Stomach (tissue), 9 donors: ENCODE data around the gene MAP3K10. TPM values are rescaled to one million over a fixed set of nuclear protein-coding genes. Genes with fewer than 3 reads are reported as not detected.

Source experiments
- DNase-seq, 2 donors: peaks; one replicate each; pipeline versions ENCODE4 v3.0.0 to v3.0.0-alpha.2; 2013 to 2019
- H3K27ac ChIP-seq, 5 donors: fragments of 200-600 bp in 4 of 5; sonication (generic) in 4 of 5; one replicate each; pipeline ENCODE4 v1.5.1; 2013 to 2019; ENCODE audit warnings: mild to moderate bottlenecking in 1 of 5, moderate library complexity in 1 of 5
- H3K27me3 ChIP-seq, 3 donors: fragments of 200-600 bp; sonication (generic); one replicate each; pipeline ENCODE4 v1.5.1; 2017 to 2019; ENCODE audit warnings: mixed run types in 1 of 3
- H3K36me3 ChIP-seq, 4 donors: fragments of 200-600 bp; sonication (generic); 1 replicate in 3 of 4; 2 replicates in 1 of 4; pipeline ENCODE4 v1.5.1; 2016 to 2019
- H3K4me1 ChIP-seq, 4 donors: fragments of 200-600 bp; sonication (generic); one replicate each; pipeline ENCODE4 v1.5.1; 2016 to 2019
- H3K4me3 ChIP-seq, 4 donors: fragments of 200-600 bp; sonication (generic) in 3 of 4; one replicate each; pipeline ENCODE4 v1.5.1; 2016 to 2019; ENCODE audit warnings: mild to moderate bottlenecking in 1 of 4
- H3K9me3 ChIP-seq, 4 donors: fragments of 200-600 bp; sonication (generic); one replicate each; pipeline ENCODE4 v1.5.1; 2016 to 2019
- EP300 ChIP-seq: sonication (generic); formaldehyde crosslinking; IDR thresholded peaks from one replicate; pipeline ENCODE4 v1.6.1; 2017; ENCODE audit warnings: antibody characterized with exemption
- POLR2A ChIP-seq, 4 donors: fragments of 450-650 bp; IDR thresholded peaks; one replicate each; pipeline ENCODE4 v1.6.1; 2016; ENCODE audit warnings: antibody characterized with exemption in 4 of 4, control low read depth in 2 of 4, mild to moderate bottlenecking in 1 of 4, moderate library complexity in 1 of 4
- POLR2AphosphoS5 ChIP-seq, 3 donors: sonication (generic); formaldehyde crosslinking; IDR thresholded peaks; one replicate each; pipeline ENCODE4 v1.6.1; 2016; ENCODE audit warnings: antibody characterized with exemption in 3 of 3
- WGBS, 5 donors: extraction: QIAGEN DNeasy Blood & Tissue Kit in 3 of 5; methylation state at CpG; one replicate each; pipeline versions ENCODE4 v1.1.5 to v1.1.7; 2013 to 2018; 5-methylcytosine and 5-hydroxymethylcytosine counted together
- intact Hi-C: fragments of 100-400 bp; cut with DNase I; formaldehyde crosslinking; loops from one replicate; pipeline ENCODE4 v1.15.1; 2023; ENCODE audit warnings: low total_unique reads
- polyA plus RNA-seq, 3 donors: library from polyadenylated mRNA; stranded (reverse); fragments of 200-250 nt; gene quantifications; one replicate each; pipeline ENCODE4 v1.2.3, GENCODE V29; 2013
- total RNA-seq, 5 donors: library from RNA; depleted of rRNA; stranded (reverse); fragments of >200 nt; gene quantifications; one replicate each; pipeline versions ENCODE4 v1.1.0 to v1.2.3, GENCODE V29; 2014 to 2016
- TF ChIP-seq, protein P1 (sequence below), 7 experiments: fragments of 450-650 bp in 4 of 7; fragments of 200-600 bp in 3 of 7; sonication (generic) in 3 of 7; IDR thresholded peaks; one replicate each; pipeline ENCODE4 v1.5.1; 2016 to 2019; ENCODE audit warnings: antibody characterized with exemption in 7 of 7, control low read depth in 2 of 7, mild to moderate bottlenecking in 1 of 7
- donor health status: healthy with polysubstance abuse.
- donor health status: Bipolar disorder and iron deficiency.
- donor health status: healthy.

Gene MAP3K10
- total and polyA plus RNA-seq, 8 donors: 5.2 to 34.5 (median 12.7) TPM

DNA sequence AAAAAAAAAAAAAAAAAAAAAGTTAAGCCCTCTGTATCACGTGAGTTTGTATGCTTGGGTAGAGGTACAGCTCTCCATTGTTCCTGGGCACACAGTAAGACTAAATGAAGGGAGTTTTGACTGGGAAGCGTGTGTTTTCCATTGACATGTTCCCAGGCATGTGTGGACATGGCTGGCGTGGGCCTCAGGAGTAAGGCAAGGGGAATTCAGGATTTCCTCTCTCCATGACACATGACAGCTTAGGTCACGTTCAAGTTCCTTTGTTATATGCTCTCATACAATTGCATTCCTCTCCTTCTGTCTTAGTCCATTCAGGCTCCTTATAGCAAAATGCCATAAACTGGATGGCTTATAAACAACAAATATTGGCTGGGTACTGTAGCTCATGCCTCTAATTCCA, 17.1 kb upstream of the MAP3K10 start:
- intact Hi-C loops: no loop called here
- no peak for TF ChIP-seq POLR2A (IDR thresholded peaks at IDR 0.05)
- TF ChIP-seq POLR2AphosphoS5 (IDR thresholded peaks at IDR 0.05): no peak
- TF ChIP-seq, protein P1, sequence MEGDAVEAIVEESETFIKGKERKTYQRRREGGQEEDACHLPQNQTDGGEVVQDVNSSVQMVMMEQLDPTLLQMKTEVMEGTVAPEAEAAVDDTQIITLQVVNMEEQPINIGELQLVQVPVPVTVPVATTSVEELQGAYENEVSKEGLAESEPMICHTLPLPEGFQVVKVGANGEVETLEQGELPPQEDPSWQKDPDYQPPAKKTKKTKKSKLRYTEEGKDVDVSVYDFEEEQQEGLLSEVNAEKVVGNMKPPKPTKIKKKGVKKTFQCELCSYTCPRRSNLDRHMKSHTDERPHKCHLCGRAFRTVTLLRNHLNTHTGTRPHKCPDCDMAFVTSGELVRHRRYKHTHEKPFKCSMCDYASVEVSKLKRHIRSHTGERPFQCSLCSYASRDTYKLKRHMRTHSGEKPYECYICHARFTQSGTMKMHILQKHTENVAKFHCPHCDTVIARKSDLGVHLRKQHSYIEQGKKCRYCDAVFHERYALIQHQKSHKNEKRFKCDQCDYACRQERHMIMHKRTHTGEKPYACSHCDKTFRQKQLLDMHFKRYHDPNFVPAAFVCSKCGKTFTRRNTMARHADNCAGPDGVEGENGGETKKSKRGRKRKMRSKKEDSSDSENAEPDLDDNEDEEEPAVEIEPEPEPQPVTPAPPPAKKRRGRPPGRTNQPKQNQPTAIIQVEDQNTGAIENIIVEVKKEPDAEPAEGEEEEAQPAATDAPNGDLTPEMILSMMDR (IDR thresholded peaks at IDR 0.05): no peak
- TF ChIP-seq EP300: no peak
- 68 to 77% (median 71%) methylated on average over 4 of the region's 4 CpGs for WGBS, 5 donors

DNA sequence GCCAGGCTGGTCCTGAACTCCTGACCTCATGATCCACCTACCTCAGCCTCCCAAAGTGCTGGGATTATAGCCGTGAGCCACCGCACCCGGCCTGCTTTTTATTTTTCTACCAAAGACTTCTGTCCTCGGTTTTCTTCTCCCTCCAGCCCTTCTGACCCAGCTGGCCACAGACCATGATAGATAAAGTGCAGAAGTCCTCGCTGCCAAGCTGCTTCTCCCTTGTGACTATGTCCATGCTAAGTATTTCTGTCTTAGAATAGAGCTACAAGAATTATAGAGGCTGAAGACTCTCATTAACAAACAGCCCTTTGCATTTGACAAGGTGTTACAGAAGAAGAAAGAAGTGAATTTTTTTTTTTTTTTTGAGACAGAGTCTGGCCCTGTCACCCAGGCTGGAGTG, 15.4 kb upstream of the MAP3K10 start:
- H3K27ac ChIP-seq: no peak overlapping the region
- H3K36me3 ChIP-seq: no peaks in the 10 kb centered on the region
- no peak for DNase-seq
- TF ChIP-seq POLR2AphosphoS5 (IDR thresholded peaks at IDR 0.05): no peak
- TF ChIP-seq, protein P1 (IDR thresholded peaks at IDR 0.05): no peak
- TF ChIP-seq EP300: no peak
- no peak for TF ChIP-seq POLR2A (IDR thresholded peaks at IDR 0.05)
- intact Hi-C loops: no loop called here
- H3K9me3 ChIP-seq: no peaks in the 10 kb centered on the region
- no peak overlapping the region for H3K4me3 ChIP-seq
- no peaks in the 10 kb centered on the region for H3K4me1 ChIP-seq
- WGBS, 5 donors: 67 to 81% (median 69%) methylated on average over 5 of the region's 5 CpGs
- H3K27me3 ChIP-seq: peaks cover 0 to 8% (median 0%) of the 10 kb centered on the region in 3 donors

More for the DNA sequence above, 17.1 kb upstream of the MAP3K10 start:
- H3K9me3 ChIP-seq: no peaks in the 10 kb centered on the region
- H3K27ac ChIP-seq: no peak overlapping the region
- H3K4me3 ChIP-seq: no peak overlapping the region
- DNase-seq: no peak
- H3K4me1 ChIP-seq: no peaks in the 10 kb centered on the region
- H3K27me3 ChIP-seq: peaks cover 0 to 23% (median 0%) of the 10 kb centered on the region in 3 donors
- no peaks in the 10 kb centered on the region for H3K36me3 ChIP-seq

DNA sequence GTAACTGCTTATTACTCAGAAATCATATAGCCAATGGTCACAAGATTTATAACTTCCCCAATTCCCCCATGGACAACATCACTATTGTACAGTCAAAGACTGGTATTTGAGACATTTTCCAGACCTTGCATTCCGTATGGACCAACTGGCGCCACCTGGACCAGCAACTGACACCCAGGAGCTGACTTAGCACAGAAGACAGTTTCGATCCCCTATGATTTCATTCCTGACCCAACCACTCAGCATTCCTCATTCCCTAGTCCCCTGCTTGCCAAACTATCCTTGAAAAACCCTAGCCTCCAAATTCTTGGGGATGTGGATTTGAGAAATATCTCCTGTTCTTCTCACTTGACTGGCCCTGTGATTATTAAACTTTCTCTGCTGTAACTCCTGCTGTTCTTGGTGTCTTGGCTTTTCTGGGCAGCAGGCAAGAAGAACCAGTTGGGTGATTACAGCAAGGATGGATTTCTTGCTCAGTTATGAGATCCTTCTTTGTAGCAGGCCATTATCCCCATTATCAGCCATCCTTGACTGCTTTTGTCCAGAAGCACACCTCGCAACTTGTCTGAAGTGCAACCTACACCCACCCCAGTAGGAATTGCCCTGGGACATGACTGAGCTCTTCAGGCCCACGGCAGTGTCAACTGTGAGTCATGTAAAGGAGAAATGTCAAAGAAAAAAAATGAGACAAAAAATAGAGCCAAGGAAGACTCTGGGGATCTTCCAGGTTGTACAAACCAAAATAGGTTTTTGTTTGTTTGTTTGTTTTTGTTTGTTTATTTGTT, 13.7 kb upstream of the MAP3K10 start:
- H3K27ac ChIP-seq: no peak overlapping the region
- H3K4me1 ChIP-seq: no peaks in the 10 kb centered on the region
- H3K9me3 ChIP-seq: no peaks in the 10 kb centered on the region
- no peaks in the 10 kb centered on the region for H3K36me3 ChIP-seq
- no peak overlapping the region for H3K4me3 ChIP-seq
- H3K27me3 ChIP-seq: no peaks in the 10 kb centered on the region
- no peak for TF ChIP-seq POLR2AphosphoS5 (IDR thresholded peaks at IDR 0.05)
- no peak for TF ChIP-seq POLR2A (IDR thresholded peaks at IDR 0.05)
- TF ChIP-seq EP300: no peak
- TF ChIP-seq, protein P1 (IDR thresholded peaks at IDR 0.05): no peak
- intact Hi-C loops: no loop called here
- WGBS, 5 donors: 76 to 85% (median 82%) methylated on average over 5 of the region's 5 CpGs
- DNase-seq: no peak

DNA sequence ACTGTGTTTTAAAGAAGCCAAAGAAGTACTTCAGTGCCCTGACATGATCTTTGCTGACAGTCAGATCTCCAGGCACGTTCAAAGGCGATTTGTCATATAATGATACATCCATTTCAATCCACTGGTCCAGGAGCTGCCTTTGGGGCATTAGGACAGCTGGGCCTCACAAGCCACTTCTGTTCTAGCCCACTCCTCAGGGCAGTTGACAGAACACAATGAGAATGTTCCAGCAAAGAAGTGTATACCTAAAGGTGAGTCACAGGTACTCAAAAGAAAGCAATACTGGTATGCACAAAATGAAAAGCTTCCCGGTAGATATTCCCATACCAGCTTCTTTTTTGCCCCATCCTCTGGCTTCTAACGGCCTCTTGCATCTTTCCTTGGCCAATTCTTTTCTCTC, 12.5 kb upstream of the MAP3K10 start:
- TF ChIP-seq EP300: no peak
- no peak for TF ChIP-seq POLR2AphosphoS5 (IDR thresholded peaks at IDR 0.05)
- TF ChIP-seq, protein P1 (IDR thresholded peaks at IDR 0.05): no peak
- Histone ChIP-seq H3K4me3 (no peak overlapping the region), H3K27me3 (no peaks in the 10 kb centered on the region), H3K27ac (no peak overlapping the region), H3K4me1 (no peaks in the 10 kb centered on the region), H3K36me3 (no peaks in the 10 kb centered on the region), H3K9me3 (no peaks in the 10 kb centered on the region)
- intact Hi-C loops: no loop called here
- no peak for DNase-seq
- 71 to 84% (median 78%) methylated on average over 4 of the region's 4 CpGs for WGBS, 5 donors
